ENCODE data around the gene BTAF1.

BTAF1 gene

DNA sequence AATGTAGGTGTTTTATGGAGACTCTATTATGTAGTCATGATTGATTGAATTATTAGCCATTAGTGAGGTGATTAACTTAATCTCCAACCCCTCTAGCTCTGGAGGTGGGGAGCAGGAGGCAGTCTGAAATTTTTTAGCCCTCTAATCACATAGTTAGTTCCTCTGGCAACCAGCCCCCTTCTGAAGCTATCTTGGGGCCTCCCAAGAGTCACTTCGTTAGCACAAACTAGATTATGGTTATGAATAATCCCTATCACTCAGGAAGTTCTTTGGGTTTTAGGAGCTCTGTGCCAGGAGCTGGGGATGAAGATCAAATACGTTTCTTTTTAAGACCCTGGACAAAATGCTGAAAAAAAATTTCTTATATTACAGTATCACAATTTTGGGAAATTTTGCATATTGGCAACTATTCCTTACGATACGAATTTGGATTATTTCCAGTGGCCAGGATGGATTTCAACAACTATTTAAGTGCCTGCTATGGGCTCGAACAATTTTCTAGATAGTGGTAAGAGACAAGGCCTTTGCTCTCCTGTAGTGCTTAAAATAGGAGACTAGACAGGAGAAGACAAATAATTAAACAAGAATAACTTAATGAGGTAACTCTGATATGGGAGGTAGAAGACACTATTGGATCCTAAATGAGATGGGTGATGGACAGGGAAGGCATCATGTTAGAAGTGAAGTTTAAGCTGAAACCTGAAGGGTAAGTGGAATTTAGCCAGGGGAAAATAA lies 52.9 kb downstream of the BTAF1 start:
- DNase-seq (ENCODE audit: low read depth in 2 of 2): peak; percentile 34 to 35
- TF ChIP-seq, protein P1, sequence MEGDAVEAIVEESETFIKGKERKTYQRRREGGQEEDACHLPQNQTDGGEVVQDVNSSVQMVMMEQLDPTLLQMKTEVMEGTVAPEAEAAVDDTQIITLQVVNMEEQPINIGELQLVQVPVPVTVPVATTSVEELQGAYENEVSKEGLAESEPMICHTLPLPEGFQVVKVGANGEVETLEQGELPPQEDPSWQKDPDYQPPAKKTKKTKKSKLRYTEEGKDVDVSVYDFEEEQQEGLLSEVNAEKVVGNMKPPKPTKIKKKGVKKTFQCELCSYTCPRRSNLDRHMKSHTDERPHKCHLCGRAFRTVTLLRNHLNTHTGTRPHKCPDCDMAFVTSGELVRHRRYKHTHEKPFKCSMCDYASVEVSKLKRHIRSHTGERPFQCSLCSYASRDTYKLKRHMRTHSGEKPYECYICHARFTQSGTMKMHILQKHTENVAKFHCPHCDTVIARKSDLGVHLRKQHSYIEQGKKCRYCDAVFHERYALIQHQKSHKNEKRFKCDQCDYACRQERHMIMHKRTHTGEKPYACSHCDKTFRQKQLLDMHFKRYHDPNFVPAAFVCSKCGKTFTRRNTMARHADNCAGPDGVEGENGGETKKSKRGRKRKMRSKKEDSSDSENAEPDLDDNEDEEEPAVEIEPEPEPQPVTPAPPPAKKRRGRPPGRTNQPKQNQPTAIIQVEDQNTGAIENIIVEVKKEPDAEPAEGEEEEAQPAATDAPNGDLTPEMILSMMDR (IDR thresholded peaks at IDR 0.05; ENCODE audit: low read depth, low read length): no peak
- no peak overlapping the region for H3K4me3 ChIP-seq (replicated peaks in 1 of 2; ENCODE audit: low read depth in 2 of 2, low read length in 2 of 2)

DNA sequence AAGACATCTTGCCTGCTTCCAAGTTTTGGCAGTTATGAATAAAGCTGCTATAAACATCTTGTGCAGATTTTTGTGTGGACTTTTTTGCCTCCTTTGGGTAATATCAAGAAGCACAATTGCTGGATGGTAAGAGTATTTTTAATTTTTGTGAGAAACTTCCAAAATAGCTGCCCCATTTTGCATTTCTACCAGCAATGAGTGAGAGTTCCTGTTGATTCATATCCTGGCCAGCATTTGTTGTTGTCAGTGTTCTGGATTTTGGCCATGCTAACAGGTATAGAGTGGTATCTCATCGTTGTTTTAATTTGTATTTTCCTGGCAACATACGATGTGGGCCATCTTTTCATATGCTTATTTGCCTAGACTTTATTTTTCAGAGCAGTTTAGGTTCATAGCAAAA lies 53.9 kb downstream of the BTAF1 start:
- TF ChIP-seq, protein P1 (IDR thresholded peaks at IDR 0.05; ENCODE audit: low read depth, low read length): no peak
- no peak overlapping the region for H3K4me3 ChIP-seq (replicated peaks in 1 of 2; ENCODE audit: low read depth in 2 of 2, low read length in 2 of 2)
- peak in 1 of 2 donors; percentile 16 for DNase-seq (ENCODE audit: low read depth in 2 of 2)

DNA sequence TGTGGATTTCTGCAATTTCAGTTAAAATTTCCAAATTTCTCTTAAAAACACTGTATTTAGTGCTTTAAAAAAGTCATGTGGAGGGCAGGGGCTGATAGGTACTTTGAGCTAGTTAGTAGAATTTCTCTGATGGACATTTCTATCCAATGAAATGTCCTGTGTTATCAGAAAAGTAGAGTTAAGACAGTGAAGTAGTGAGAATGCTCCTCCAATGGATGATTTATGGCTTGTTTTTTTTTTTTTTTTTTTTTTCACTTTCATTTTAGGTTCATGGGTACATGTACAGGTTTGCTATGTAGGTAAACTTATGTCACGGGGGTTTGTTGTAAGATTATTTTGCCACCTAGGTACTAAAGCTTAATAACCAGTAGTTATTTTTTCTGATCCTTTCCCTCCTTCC lies 55.0 kb downstream of the BTAF1 start:
- H3K4me3 ChIP-seq (replicated peaks in 1 of 2; ENCODE audit: low read depth in 2 of 2, low read length in 2 of 2): no peak overlapping the region
- no peak for DNase-seq (ENCODE audit: low read depth in 2 of 2)
- TF ChIP-seq, protein P1 (IDR thresholded peaks at IDR 0.05; ENCODE audit: low read depth, low read length): no peak

DNA sequence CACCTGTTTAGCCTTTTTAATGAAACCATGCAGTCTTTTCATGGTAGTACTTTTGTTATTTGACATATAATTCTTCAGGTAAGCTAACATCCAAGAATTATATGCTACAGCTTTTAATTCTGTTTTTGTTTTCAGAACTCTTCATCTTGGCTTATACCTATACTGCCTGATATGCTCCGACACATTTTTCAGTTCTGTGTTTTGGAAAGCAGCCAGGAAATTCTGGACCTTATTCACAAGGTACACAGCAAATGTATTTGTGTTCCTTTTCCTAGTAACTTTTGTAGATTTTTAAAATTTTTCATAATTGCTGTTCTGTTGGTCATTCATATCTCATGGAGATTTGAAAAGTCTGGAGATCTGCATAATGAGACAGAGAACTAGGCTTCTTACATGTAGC lies 56.7 kb downstream of the BTAF1 start:
- TF ChIP-seq, protein P1 (IDR thresholded peaks at IDR 0.05; ENCODE audit: low read depth, low read length): no peak
- H3K4me3 ChIP-seq (replicated peaks in 1 of 2; ENCODE audit: low read depth in 2 of 2, low read length in 2 of 2): no peak overlapping the region
- DNase-seq (ENCODE audit: low read depth in 2 of 2): no peak

DNA sequence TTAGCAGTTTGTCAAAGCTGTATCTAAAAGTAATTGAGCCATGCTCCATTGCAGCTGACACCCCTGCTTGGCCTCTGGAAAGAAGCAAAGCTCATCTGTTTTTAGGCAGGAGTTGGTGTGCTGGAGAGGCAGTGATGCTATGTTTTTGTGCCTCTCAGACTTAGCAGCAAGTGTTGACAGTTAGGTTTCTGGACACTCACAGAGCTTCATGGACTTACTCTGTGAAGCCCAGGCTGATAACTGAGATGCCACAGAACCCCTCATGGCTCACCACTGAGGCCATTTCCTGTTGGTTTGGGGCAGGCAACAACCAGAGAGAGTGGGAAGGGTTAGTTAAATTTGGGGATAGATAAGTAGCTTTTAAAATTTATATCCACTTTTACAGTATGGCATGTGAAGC lies 59.8 kb downstream of the BTAF1 start:
- DNase-seq (ENCODE audit: low read depth in 2 of 2): peak in 1 of 2 donors; percentile 32
- H3K4me3 ChIP-seq (replicated peaks in 1 of 2; ENCODE audit: low read depth in 2 of 2, low read length in 2 of 2): no peak overlapping the region
- TF ChIP-seq, protein P1 (IDR thresholded peaks at IDR 0.05; ENCODE audit: low read depth, low read length): no peak

DNA sequence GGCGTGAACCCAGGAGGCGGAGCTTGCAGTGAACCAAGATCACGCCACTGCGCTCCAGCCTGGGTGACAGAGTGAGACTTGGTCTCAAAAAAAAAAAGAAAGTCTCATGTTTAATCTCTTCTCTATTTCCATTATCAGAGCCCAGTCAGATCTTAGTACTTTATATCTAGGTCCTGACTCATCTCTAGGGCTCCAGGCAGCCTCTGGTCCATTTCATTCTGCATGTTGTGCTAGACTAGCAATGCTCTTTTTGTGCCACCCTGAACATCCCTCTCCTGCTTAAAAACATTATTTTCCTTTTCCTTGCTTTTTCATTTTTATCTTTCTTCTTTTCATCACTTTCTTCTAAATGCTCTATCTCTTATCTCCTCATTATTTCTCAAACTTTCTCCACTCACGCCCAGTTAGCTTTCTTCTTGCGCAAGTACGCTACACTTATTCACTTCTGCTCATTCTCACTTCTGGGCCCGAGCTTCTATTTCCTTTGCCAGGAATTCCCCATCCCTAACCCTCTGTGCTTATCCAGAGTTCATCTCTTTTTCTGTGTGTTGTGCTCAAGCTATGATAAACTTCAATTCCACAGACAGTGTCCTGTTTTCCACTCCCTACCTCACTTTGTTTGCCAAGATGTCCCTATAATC lies 63.9 kb downstream of the BTAF1 start:
- H3K4me3 ChIP-seq (replicated peaks in 1 of 2; ENCODE audit: low read depth in 2 of 2, low read length in 2 of 2): no peak overlapping the region
- TF ChIP-seq, protein P1 (IDR thresholded peaks at IDR 0.05; ENCODE audit: low read depth, low read length): no peak
- peak; percentile 20 to 80 for DNase-seq (ENCODE audit: low read depth in 2 of 2)
